K562 (cell line): ENCODE measurements around the gene NTPCR. TPM values are rescaled to one million over a fixed set of nuclear protein-coding genes. Genes with fewer than 3 reads are reported as not detected.

Experiments used
- ATAC-seq: fragments of 200-7000 bp; cut with Tn5 transposase; 3 replicates; pipeline ENCODE4 v1.9.1; 2020; ENCODE audit warnings: moderate library complexity
- BruUV-seq: library from RNA; stranded (reverse); fragments of 400-500 nt; replicated peaks from 2 replicates; lab custom pipeline; 2021; lab: Mats Ljungman, UMichigan
- CTCF ChIA-PET: fragments of 300-600 bp; formaldehyde crosslinking; extraction: SDS; loops from one replicate; lab custom pipeline; 2021; ENCODE audit warnings: low intra/inter-chr PET ratio; lab: Yijun Ruan, JAX
- POLR2A ChIA-PET: fragments of 300-600, 350-650 bp; sonication (Branson Sonifier 250); formaldehyde crosslinking; extraction: SDS; loops from one replicate; lab custom pipeline; 2021; ENCODE audit warnings: antibody characterized with exemption, inconsistent platforms; lab: Yijun Ruan, JAX
- DNase-seq, 4 experiments: peaks; one replicate each; pipeline versions ENCODE4 v3.0.0 to v3.0.0-alpha.2; 2011 to 2018; ENCODE audit warnings: low spot score in 3 of 4, mixed read lengths in 3 of 4; ENCODE audit errors: extremely low read depth in 1 of 4
- FAIRE-seq: peaks from 2 replicates; lab custom pipeline; 2011; peaks lifted over from hg19 to GRCh38; lab: Jason Lieb, UNC
- H2AFZ ChIP-seq: 2 replicates; pipeline ENCODE4 v1.6.0; 2011; ENCODE audit warnings: low read depth, low read length, control low read depth, inconsistent platforms
- H3K27ac ChIP-seq: fragments of 200-600 bp; 3 replicates; pipeline ENCODE4 v1.8.0; 2011; ENCODE audit warnings: low read depth, mild to moderate bottlenecking, control low read depth, inconsistent platforms, low read length, moderate library complexity, mixed read lengths; ENCODE audit errors: extremely low read depth
- H3K27me3 ChIP-seq, 2 experiments: fragments of 300-600 bp in 1 of 2; 2 replicates in 1 of 2; 3 replicates in 1 of 2; pipeline versions ENCODE4 v1.6.0 to v1.8.0; 2011; ENCODE audit warnings: inconsistent platforms in 2 of 2, low read length in 2 of 2, mild to moderate bottlenecking in 1 of 2, mixed read lengths in 1 of 2, moderate library complexity in 1 of 2; ENCODE audit not compliant: control insufficient read depth in 2 of 2, insufficient read depth in 2 of 2
- H3K36me3 ChIP-seq: fragments of 300-600 bp; 3 replicates; pipeline ENCODE4 v1.8.0; 2011; ENCODE audit warnings: mild to moderate bottlenecking, low read length, inconsistent platforms; ENCODE audit not compliant: control insufficient read depth, insufficient read depth
- H3K4me1 ChIP-seq, 2 experiments: fragments of 200-600 bp in 1 of 2; replicated peaks in 1 of 2; 2 replicates in 1 of 2; 3 replicates in 1 of 2; pipeline versions ENCODE4 v1.5.1 to v1.8.0; 2011; ENCODE audit warnings: inconsistent platforms in 2 of 2, low read length in 2 of 2, mild to moderate bottlenecking in 1 of 2, mixed read lengths in 1 of 2, moderate library complexity in 1 of 2; ENCODE audit not compliant: control insufficient read depth in 2 of 2, insufficient read depth in 2 of 2
- H3K4me2 ChIP-seq: 2 replicates; pipeline ENCODE4 v1.6.1; 2011; ENCODE audit warnings: low read length, control low read depth, inconsistent platforms, mixed read lengths; ENCODE audit not compliant: insufficient read depth
- H3K4me3 ChIP-seq: fragments of 200-600 bp; sonication (generic), shearing (Covaris generic); 2 replicates; pipeline ENCODE4 v1.5.1; 2016; ENCODE audit warnings: control low read depth, inconsistent platforms
- H3K79me2 ChIP-seq: fragments of 200-600 bp; 3 replicates; pipeline ENCODE4 v1.8.0; 2011; ENCODE audit warnings: low read length, inconsistent platforms; ENCODE audit not compliant: control insufficient read depth, insufficient read depth
- H3K9ac ChIP-seq, 2 experiments: 2 replicates each; pipeline versions ENCODE4 v1.6.0 to v1.6.1; 2011; ENCODE audit warnings: low read depth in 2 of 2, low read length in 2 of 2, control low read depth in 1 of 2, inconsistent platforms in 1 of 2, mild to moderate bottlenecking in 1 of 2, mixed read lengths in 1 of 2; ENCODE audit not compliant: insufficient read depth in 1 of 2
- H3K9me1 ChIP-seq: one replicate; pipeline ENCODE4 v1.6.0; 2011; ENCODE audit warnings: inconsistent platforms, mild to moderate bottlenecking, low read length, moderate library complexity; ENCODE audit not compliant: control insufficient read depth, insufficient read depth
- H3K9me3 ChIP-seq: replicated peaks from 2 replicates; pipeline ENCODE4 v1.5.1; 2011; ENCODE audit warnings: low read depth, low read length, inconsistent platforms; ENCODE audit not compliant: control insufficient read depth, insufficient read depth
- H4K20me1 ChIP-seq: replicated peaks from 2 replicates; pipeline ENCODE4 v1.6.1; 2011; ENCODE audit warnings: low read length, inconsistent platforms, mixed read lengths; ENCODE audit not compliant: control insufficient read depth, insufficient read depth
- BCL6 ChIP-seq: fragments of 250-450 bp; sonication (Bioruptor Pico); IDR thresholded peaks from 2 replicates; pipeline ENCODE4 v1.4.0; 2020
- C11orf30 ChIP-seq: fragments of 450-650 bp; IDR thresholded peaks from 2 replicates; pipeline ENCODE4 v1.6.1; 2016; ENCODE audit warnings: low read depth, mild to moderate bottlenecking
- ELF1 ChIP-seq: fragments of 200-800 bp; sonication (Bioruptor generic); IDR thresholded peaks from 2 replicates; pipeline ENCODE4 v1.6.1; 2016; ENCODE audit warnings: missing genetic modification characterization, missing compliant biosample characterization
- RBM17 ChIP-seq: fragments of 200-400 bp; formaldehyde crosslinking; IDR thresholded peaks from 2 replicates; pipeline ENCODE4 v1.6.1; 2017; ENCODE audit warnings: low read depth, mild to moderate bottlenecking, low read length, borderline replicate concordance
- RBM22 ChIP-seq: fragments of 200-400 bp; formaldehyde crosslinking; IDR thresholded peaks from 2 replicates; pipeline ENCODE4 v1.6.1; 2018; ENCODE audit warnings: low read length, low read depth; ENCODE audit not compliant: poor library complexity, severe bottlenecking
- ZKSCAN1 ChIP-seq: fragments of 150-350 bp; IDR thresholded peaks from 2 replicates; pipeline ENCODE4 v1.6.1; 2016; ENCODE audit warnings: low read depth, low read length
- ZNF140 ChIP-seq: fragments of 250-450 bp; sonication (Bioruptor Pico); IDR thresholded peaks from 2 replicates; pipeline ENCODE4 v1.8.0; 2021; ENCODE audit warnings: moderate library complexity, mild to moderate bottlenecking, inconsistent platforms
- ZNF586 ChIP-seq: fragments of 450-650 bp; formaldehyde crosslinking; conservative IDR thresholded peaks from 2 replicates; pipeline ENCODE4 v1.4.0; 2020; ENCODE audit warnings: mild to moderate bottlenecking, moderate library complexity
- WGBS: fragments of 100-300 bp; shearing (Covaris generic); methylation state at CpG from one replicate; pipeline ENCODE4 v1.1.6; 2016; ENCODE audit warnings: low coverage, mixed read lengths; ENCODE audit not compliant: insufficient coverage; ENCODE audit errors: missing lambda C conversion rate; 5-methylcytosine and 5-hydroxymethylcytosine counted together
- in situ Hi-C: fragments of 300-500 bp; cut with MboI; formaldehyde crosslinking; loops from 4 replicates; pipeline ENCODE4 v1.15.0; 2018; ENCODE audit warnings: inconsistent platforms, mixed read lengths
- intact Hi-C: fragments of 100-400 bp; cut with micrococcal nuclease; formaldehyde crosslinking; loops from 2 replicates; pipeline ENCODE4 v1.14.2; 2022
- polyA plus RNA-seq, 8 experiments: library from polyadenylated mRNA; depleted of rRNA in 4 of 8; stranded (reverse) in 5 of 8; unstranded in 3 of 8; fragments of >200 nt; fragmentation: Nextera tagmentation in 2 of 8; fragmentation: Illumina TruSeq in 1 of 8; extraction: Ambion mirVana in 2 of 8; extraction: Trizol in 1 of 8; gene quantifications; 2 replicates each; pipeline versions ENCODE4 v1.2.1 to v1.2.3, GENCODE V29; 2011 to 2014; ENCODE audit warnings: inconsistent platforms in 1 of 8, missing spikeins in 1 of 8
- total RNA-seq, 7 experiments: library from RNA; depleted of rRNA in 6 of 7; stranded (reverse); fragments of >200 nt in 6 of 7; fragmentation: Illumina TruSeq in 2 of 7; extraction: Trizol in 2 of 7; gene quantifications; 2 replicates each; pipeline versions ENCODE4 v1.2.1 to v1.2.3, GENCODE V29; 2011 to 2021; ENCODE audit warnings: low replicate concordance in 1 of 7
- TF ChIP-seq, protein P1 (sequence below): fragments of 450-650 bp; formaldehyde crosslinking; IDR thresholded peaks from 2 replicates; pipeline ENCODE4 v1.4.0; 2020; ENCODE audit warnings: mild to moderate bottlenecking, moderate library complexity

The NTPCR gene
- total and polyA plus RNA-seq, 9 of the 15 experiments (the other 6 are each of a cell fraction or from before 2014, with no cell fraction given), result 19.3 to 105 (median 48.8) TPM

DNA sequence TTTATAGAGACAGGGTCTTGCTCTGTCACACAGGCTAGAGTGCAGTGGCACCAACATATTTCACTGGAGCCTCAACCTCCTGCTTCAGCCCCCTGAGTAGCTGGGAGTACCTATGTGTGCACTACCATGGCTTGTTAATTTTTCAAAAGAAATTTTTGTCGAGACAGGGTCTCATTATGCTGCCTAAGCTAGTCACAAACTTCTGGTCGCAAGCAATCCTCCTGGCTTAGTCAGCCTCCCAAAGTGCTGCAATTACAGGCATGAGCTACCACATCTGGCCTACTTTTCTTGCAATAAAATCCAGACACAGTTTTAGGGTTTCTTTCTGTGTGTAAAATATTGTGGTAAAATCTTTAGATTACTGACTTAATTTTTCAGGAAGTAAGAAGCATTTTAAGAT is 27.9 kb upstream of the NTPCR start (continued):
- TF ChIP-seq, protein P1, sequence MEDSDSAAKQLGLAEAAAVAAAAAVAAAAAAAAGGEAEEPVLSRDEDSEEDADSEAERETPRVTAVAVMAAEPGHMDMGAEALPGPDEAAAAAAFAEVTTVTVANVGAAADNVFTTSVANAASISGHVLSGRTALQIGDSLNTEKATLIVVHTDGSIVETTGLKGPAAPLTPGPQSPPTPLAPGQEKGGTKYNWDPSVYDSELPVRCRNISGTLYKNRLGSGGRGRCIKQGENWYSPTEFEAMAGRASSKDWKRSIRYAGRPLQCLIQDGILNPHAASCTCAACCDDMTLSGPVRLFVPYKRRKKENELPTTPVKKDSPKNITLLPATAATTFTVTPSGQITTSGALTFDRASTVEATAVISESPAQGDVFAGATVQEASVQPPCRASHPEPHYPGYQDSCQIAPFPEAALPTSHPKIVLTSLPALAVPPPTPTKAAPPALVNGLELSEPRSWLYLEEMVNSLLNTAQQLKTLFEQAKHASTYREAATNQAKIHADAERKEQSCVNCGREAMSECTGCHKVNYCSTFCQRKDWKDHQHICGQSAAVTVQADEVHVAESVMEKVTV (CRISPR knock-in tag), result no peak
- TF ChIP-seq ZNF586 (CRISPR knock-in tag) (no peak), C11orf30 (no peak), BCL6 (CRISPR knock-in tag) (no peak), ZKSCAN1 (no peak), ZNF140 (CRISPR knock-in tag) (no peak), RBM22 (no peak), ELF1 (tag) (no peak)
- TF ChIP-seq, all 486 proteins: peak for 0

DNA sequence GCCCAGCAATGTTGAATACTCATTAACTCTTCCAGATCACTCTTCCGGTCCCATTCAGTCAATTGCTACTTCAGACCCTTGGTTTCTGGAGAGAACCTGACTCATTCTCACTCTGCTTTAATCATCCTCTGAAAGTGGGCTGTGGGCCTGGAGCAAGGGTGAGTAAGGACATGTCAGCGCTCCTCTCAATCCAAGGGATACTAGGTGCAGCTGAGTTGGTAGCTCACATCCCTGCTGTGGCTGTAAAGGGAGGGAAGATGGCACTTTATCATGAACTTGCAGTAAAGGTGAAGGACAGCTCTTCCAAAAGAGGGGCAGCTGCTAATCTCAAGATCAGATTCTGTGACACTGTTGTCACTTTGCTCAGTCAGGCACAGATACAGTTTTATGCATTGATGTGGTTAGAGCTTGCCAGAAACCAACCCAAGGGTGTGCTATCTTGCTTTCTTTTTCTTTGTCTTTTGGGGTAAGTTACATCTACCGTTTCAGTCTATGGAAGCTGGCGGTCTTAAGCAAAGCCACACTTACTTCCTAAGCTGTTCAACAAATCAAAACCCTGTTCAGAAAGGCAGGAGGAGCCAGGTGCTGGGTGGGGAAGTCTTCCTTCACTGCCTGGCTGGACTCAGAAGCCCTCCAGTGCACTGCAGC is 26.5 kb upstream of the NTPCR start:
- ChIA-PET CTCF (no interaction called here), POLR2A (no interaction called here)
- H3K4me3 ChIP-seq, result no peak overlapping the region
- no TSS peak for BruUV-seq
- no peak overlapping the region for H3K9ac ChIP-seq
- no peaks in the 10 kb centered on the region for H3K79me2 ChIP-seq
- WGBS, result 2% methylated on average over 4 of the region's 4 CpGs
- H3K27ac ChIP-seq, result no peak overlapping the region
- in situ Hi-C loops (no loop called here), intact Hi-C loops (no loop called here)
- no peaks in the 10 kb centered on the region for H3K9me1 ChIP-seq
- no peak for FAIRE-seq
- TF ChIP-seq RBM17, result no peak
- H4K20me1 ChIP-seq, result no peaks in the 10 kb centered on the region
- H2AFZ ChIP-seq, result no peak overlapping the region
- no peaks in the 10 kb centered on the region for H3K4me1 ChIP-seq
- H3K9me3 ChIP-seq, result peaks cover 2% of the 10 kb centered on the region; the same call in 1 of the 2 replicates
- no peaks in the 10 kb centered on the region for H3K27me3 ChIP-seq
- no peak overlapping the region for H3K4me2 ChIP-seq
- no peak for ATAC-seq
- no peaks in the 10 kb centered on the region for H3K36me3 ChIP-seq
- no peak for DNase-seq
